GM15510 (cell line): Measurements from ENCODE around the gene ZNF729.

ENCODE experiments used
- POLR2A ChIP-seq: IDR thresholded peaks from 3 replicates; pipeline ENCODE4 v1.6.1; 2011; ENCODE audit warnings: borderline replicate concordance; ENCODE audit not compliant: insufficient read length; ENCODE audit errors: extremely low read depth

ZNF729 gene

GRCh38 chr19:22286151-22286810 lies at the start of gene ZNF729:
ZNF729 (plus strand) TSS chr19:22286441; CDS start chr19:22286526, 85 bp downstream.
- TF ChIP-seq POLR2A, result no peak

DNA sequence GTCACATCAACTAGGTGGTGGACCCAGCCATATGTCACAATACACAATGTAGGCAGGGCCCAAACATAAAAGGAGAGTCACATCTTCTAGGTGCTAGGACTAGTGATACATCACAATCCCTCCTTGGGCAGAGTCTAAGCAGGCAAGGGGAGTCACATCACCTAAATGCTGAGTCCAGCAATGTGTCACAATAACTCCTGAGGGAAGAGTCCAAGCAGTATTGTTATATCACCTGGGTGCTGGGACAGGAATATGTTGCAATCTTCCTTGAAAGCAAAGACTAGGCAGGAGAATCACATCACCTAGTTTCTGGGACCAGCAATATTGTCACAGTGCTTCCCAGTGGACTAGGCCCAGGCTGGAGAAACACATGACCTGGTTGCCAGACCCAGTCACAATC lies 29.4 kb upstream of the ZNF729 start:
- no peak for TF ChIP-seq POLR2A

GRCh38 chr19:22257381-22257780 lies 28.9 kb upstream of the ZNF729 start:
- TF ChIP-seq POLR2A, result no peak

- no peak for TF ChIP-seq POLR2A
Observed at GRCh38 chr19:22257916-22258315, 28.3 kb upstream of the ZNF729 start.

DNA sequence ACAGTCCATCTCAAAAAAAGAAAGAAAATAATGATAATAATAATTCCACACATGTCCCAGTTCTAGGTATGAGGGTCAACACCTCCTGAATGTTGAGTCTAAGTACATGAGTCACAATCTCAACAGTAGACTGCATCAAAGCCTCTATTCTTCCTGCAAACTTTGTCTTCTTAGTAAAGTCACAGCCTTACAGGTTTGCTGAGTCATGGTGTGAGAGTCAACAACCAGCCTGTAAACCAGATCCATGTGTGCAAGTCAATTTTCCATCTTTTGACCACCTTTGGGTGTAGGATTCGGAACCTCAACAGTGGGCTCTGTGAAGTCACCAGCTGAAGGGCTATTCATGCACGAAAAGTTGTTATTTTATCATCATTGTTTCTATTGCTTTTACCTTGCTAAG lies 25.7 kb upstream of the ZNF729 start:
- TF ChIP-seq POLR2A, result no peak

DNA sequence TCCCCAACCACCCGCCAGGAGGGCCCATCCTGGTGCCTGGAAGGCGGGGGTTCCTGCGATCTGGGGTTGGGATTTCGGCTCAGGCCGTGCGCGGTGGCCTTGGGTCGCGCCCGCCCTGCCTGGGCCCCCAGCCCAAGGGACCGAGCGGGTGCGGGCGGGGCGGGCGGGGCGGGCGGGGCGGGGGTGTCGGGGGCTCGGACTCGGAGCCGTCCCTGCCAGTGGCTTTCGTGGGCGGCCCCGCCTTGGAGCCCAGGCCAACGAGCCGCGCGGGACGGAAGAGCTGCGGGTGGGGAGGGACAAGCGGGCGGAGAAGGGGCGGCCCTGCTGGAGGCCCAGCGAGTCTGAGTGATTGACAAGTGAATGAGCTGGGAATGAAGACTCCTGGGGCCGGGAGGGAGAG lies 24.6 kb upstream of the ZNF729 start:
- TF ChIP-seq POLR2A, result no peak

DNA sequence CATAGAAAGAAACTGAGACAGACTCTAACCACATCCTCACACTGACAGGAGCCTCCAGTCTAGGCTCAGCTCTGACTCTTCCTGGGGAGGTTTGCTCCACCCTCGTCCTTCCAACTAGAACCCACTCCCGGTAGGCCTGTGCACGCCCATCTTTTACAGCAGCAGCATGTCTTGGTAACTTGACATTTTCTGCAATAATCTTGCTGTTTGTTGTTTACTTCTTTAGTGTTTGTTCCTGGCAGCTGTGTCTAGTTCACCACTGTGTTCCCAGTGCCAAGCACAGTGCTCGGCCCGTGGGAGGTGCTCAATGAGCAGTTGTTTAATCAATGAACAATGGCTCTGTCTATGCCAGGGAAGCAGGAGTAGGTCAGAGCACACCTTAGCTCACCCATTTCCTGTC lies 23.1 kb upstream of the ZNF729 start:
- TF ChIP-seq POLR2A, result no peak

GRCh38 chr19:22326219-22326618 lies 40.0 kb downstream of the ZNF729 start:
- no peak for TF ChIP-seq POLR2A

DNA sequence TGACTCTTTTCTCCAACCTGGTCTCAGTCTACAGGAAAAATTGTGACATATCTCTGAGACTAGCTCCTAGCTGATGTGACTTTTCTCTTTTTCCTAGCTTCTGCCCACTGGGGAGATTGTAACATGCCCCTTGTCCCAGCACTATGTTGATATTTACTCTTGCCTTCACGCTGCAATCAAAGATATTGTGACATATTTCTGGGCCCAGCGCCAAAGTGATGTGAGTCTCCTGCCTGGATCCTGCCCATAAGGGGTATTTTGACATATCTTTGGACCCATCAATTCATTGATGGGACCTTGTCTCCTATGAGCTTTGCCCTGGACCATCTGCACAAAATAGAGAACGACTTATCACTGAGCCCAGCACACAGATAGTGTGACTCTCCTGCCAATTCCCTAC lies 41.1 kb downstream of the ZNF729 start:
- TF ChIP-seq POLR2A, result no peak

DNA sequence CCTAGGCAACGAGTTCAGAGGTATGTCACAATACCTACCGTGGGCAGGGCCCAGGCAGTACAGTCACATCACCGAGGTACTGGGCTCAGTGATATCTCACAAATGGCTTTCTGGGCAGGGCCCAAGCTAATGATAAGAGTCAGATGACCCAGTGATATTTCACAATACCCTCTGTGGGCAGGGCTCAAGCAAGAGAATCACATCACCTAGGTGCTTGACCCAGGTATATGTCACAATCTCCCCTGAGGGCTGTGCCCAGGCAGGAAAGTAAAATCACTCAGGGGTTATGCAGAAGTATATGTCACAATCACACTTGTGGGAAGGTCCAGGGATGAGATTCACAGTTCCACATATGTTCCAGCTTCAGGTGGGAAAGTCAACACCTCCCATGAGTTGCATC lies 45.3 kb downstream of the ZNF729 start:
- TF ChIP-seq POLR2A, result no peak

GRCh38 chr19:22332924-22333323 lies 46.7 kb downstream of the ZNF729 start:
- TF ChIP-seq POLR2A, result no peak

- TF ChIP-seq POLR2A, result no peak
Observed at GRCh38 chr19:22335716-22336115, 49.5 kb downstream of the ZNF729 start.

DNA sequence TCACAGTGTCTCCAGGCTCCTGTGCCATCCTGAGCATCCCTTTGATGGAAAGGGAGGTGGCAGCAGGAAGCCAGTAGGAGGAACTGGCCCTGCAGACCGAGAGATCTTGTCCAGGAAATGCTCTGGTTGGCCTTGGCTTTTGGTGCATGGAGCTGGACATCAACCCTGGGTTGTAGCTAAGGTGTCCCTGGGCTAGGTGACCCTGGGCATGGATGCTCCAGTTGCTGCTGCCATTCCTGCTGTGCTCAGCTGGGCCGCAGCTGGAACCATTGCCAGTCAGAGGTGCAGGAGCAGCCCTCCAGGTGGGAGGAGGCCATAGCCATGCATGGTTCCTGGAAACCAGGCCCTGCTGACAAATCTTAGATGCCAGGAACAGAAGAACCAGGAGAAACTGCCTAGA lies 68.4 kb downstream of the ZNF729 start:
- no peak for TF ChIP-seq POLR2A
